Measurements from ENCODE around the gene STARD8.

DNA sequence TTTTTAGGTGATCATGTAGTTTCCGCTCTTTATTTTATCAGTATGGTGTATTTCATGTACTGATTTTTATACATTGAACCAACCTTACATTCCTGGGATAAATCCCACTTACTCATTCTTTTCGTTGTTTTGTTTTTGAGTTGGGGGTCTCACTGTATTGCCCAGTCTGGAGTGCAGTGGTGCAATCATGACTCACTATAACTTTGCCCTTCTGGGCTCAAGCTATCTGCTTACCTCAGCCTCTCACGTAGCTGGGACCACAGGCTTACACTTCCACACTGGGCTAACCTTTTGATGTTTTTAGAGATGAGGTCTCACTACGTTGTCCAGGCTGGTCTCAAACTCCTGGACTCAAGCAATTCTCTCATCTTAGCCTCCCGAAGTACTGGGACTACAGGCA lies 19.5 kb upstream of the STARD8 start:
- TF ChIP-seq, protein P1, sequence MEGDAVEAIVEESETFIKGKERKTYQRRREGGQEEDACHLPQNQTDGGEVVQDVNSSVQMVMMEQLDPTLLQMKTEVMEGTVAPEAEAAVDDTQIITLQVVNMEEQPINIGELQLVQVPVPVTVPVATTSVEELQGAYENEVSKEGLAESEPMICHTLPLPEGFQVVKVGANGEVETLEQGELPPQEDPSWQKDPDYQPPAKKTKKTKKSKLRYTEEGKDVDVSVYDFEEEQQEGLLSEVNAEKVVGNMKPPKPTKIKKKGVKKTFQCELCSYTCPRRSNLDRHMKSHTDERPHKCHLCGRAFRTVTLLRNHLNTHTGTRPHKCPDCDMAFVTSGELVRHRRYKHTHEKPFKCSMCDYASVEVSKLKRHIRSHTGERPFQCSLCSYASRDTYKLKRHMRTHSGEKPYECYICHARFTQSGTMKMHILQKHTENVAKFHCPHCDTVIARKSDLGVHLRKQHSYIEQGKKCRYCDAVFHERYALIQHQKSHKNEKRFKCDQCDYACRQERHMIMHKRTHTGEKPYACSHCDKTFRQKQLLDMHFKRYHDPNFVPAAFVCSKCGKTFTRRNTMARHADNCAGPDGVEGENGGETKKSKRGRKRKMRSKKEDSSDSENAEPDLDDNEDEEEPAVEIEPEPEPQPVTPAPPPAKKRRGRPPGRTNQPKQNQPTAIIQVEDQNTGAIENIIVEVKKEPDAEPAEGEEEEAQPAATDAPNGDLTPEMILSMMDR (IDR thresholded peaks at IDR 0.05): no peak
- no peak for TF ChIP-seq POLR2A (IDR thresholded peaks at IDR 0.05)

Data from testis (tissue), 2 donors.